Vagina (tissue), 2 donors: ENCODE measurements around the gene DLG2.

Experiments
- POLR2A ChIP-seq, 2 donors: fragments of 450-650 bp; IDR thresholded peaks; one replicate each; pipeline ENCODE4 v1.6.1; 2017; ENCODE audit warnings: antibody characterized with exemption in 2 of 2, mild to moderate bottlenecking in 2 of 2, moderate library complexity in 2 of 2
- POLR2AphosphoS5 ChIP-seq, 2 donors: sonication (generic); formaldehyde crosslinking; IDR thresholded peaks; one replicate each; pipeline ENCODE4 v1.9.0; 2017; ENCODE audit warnings: antibody characterized with exemption in 2 of 2, mild to moderate bottlenecking in 2 of 2, low read depth in 1 of 2; ENCODE audit not compliant: insufficient read depth in 1 of 2
- TF ChIP-seq, protein P1 (sequence below), 3 experiments: fragments of 450-650 bp in 2 of 3; fragments of 200-600 bp in 1 of 3; sonication (generic) in 1 of 3; IDR thresholded peaks; one replicate each; pipeline ENCODE4 v1.5.1; 2017 to 2019; ENCODE audit warnings: antibody characterized with exemption in 3 of 3, mild to moderate bottlenecking in 2 of 3, moderate library complexity in 2 of 3

DNA sequence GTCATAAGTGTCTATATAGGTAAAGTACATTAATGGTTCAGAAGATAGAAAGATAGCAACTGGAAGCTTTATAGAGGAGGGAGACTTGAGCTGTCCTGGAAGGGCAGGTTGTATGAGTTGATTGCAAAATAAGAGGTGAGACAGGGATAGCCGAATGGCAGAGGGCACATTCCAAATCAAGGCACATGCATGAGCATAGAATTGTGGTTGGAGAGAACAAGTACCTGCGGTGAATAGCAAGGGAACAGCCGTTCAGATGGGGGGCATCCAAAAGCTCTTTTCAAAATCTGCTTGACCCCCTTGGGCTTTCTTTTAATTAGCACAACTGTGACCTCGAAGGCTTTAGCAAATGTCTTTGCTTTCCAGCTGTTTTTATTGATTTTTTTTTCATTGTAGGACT lies 1868.0 kb downstream of the DLG2 start:
- TF ChIP-seq, protein P1, sequence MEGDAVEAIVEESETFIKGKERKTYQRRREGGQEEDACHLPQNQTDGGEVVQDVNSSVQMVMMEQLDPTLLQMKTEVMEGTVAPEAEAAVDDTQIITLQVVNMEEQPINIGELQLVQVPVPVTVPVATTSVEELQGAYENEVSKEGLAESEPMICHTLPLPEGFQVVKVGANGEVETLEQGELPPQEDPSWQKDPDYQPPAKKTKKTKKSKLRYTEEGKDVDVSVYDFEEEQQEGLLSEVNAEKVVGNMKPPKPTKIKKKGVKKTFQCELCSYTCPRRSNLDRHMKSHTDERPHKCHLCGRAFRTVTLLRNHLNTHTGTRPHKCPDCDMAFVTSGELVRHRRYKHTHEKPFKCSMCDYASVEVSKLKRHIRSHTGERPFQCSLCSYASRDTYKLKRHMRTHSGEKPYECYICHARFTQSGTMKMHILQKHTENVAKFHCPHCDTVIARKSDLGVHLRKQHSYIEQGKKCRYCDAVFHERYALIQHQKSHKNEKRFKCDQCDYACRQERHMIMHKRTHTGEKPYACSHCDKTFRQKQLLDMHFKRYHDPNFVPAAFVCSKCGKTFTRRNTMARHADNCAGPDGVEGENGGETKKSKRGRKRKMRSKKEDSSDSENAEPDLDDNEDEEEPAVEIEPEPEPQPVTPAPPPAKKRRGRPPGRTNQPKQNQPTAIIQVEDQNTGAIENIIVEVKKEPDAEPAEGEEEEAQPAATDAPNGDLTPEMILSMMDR (IDR thresholded peaks at IDR 0.05): no peak
- no peak for TF ChIP-seq POLR2AphosphoS5 (IDR thresholded peaks at IDR 0.05; ENCODE audit: insufficient read depth in 1 of 2, low read depth in 1 of 2)
- TF ChIP-seq POLR2A (IDR thresholded peaks at IDR 0.05): no peak
